Stimulated activated CD4-positive, alpha-beta T cell treated with anti-CD3 and anti-CD28 coated beads, Interleukin-4, amount 100 ng/mL, for 1 hour (primary cell): ENCODE data around the gene ATP13A3.

Experiments
- DNase-seq: peaks from one replicate; pipeline ENCODE4 v3.0.0-alpha.2; 2020

The ATP13A3 gene

GRCh38 chr3:194474675-194475074, 12.1 kb downstream of the ATP13A3 start:
- DNase-seq: no peak

DNA sequence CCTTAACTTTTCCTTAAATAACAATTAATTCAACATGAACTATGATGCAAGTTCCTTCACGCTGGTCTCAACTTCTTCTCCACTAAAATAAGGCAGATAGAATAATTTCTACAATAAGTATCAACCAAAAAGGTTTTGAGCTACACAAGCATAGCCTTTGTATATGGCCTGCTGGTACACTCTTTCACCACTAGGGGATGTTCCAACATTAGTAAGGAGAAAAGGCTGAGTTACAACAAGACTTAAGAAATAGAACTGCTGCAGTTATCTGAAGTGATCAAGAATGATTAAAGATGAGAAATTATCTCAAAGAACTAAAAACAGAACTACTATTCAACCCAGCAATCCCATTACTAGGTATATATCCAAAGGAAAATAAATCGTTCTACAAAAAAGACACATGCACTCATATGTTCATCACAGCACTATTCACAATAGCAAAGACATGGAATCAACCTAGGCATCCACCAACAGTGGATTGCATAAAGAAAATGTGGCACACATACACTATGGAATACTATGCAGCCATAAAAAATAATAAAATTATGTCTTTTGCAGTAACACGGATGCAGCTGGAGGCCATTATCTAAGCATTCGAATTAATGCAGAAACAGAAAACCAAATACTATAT, 14.4 kb downstream of the ATP13A3 start:
- DNase-seq: no peak

DNA sequence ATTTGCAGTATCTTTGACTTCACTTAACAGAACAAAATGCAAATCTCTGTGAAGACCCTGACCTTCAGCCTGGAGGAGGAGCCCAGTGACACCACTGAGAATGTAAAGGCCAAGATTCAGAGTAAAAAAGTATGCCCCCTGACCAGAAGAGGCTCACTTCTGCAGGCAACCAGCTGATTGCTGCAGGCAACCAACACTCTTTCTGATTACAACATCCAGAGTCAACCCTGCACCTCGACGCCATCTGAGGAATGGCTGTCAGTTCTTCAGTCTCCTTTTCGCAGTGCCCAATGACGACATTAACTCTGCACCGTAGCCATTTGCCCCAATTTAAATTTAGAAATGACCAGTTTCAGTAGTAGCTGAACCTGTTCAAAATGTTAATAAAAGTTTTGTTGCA, 14.9 kb downstream of the ATP13A3 start:
- DNase-seq: no peak

- no peak for DNase-seq
Measured at GRCh38 chr3:194470615-194471014, 16.2 kb downstream of the ATP13A3 start.

DNA sequence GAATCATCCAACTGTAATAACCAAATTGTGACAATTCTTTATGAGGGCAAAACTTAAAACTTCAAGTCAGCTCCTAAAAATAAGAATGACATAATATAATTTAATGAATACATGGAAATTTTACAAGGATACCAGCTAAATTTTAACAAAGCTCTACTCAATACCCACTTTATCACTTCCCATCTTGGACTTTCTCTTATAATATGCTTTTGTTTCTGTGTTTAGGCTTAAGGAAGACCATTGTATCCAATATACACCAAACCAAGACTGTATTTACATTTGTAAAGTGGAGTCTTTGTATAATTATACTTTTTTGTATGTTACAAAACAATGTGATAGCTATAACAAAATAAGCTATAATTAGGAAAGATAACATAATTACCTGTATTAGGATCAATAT, 16.8 kb downstream of the ATP13A3 start:
- DNase-seq: no peak

- DNase-seq: no peak
Measured at GRCh38 chr3:194468086-194468485, 18.7 kb downstream of the ATP13A3 start.

- no peak for DNase-seq
Measured at GRCh38 chr3:194466761-194467356, 19.9 kb downstream of the ATP13A3 start.

- DNase-seq: no peak
Measured at GRCh38 chr3:194465920-194466570, 20.8 kb downstream of the ATP13A3 start.

- no peak for DNase-seq
Measured at GRCh38 chr3:194465246-194465645, 21.6 kb downstream of the ATP13A3 start.

DNA sequence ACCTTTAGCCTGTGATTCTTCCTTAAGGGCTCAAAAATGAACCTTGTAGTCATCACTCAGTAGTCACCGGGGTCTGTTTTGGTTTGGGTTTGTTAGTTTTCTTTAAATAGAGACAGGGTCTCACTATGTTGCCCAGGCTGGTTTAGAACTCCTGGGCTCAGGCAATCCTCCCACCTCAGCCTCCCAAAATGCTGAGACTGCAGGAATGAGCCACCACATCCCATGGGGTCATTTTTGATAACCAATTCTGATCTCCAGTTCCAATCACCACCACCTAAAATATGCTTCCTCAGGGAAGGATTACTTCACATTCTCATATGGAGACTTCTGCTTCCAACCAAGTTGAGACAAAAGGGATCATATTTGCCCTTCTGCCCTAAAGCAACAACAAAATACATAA, 22.1 kb downstream of the ATP13A3 start:
- DNase-seq: no peak

GRCh38 chr3:194462936-194463335, 23.9 kb downstream of the ATP13A3 start:
- no peak for DNase-seq

GRCh38 chr3:194460566-194460965, 26.2 kb downstream of the ATP13A3 start:
- DNase-seq: no peak

- DNase-seq: no peak
Measured at GRCh38 chr3:194458131-194458530, 28.7 kb downstream of the ATP13A3 start.

GRCh38 chr3:194455481-194455880, 31.3 kb downstream of the ATP13A3 start:
- DNase-seq: no peak

- no peak for DNase-seq
Measured at GRCh38 chr3:194450341-194450740, 36.5 kb downstream of the ATP13A3 start.

- DNase-seq: no peak
Measured at GRCh38 chr3:194449913-194450312, 36.9 kb downstream of the ATP13A3 start.

GRCh38 chr3:194447657-194448056, 39.1 kb downstream of the ATP13A3 start:
- no peak for DNase-seq

DNA sequence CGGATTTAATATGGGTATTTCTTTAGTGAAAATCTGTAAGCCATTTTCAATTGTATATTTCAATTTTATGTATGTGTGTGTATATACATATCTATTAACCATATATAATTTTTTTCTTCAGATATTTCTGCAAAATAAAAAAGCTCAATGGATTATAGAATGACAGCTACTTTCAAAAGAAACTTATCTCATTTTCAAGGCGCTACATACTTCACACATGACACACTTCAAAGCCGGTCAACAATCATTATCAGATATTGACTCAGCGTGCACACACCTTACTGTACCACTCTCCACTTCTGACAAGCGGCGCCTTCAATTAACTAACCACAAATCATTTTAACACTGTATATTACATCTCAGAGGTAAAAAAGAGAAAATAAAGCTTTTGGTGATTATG, 39.6 kb downstream of the ATP13A3 start:
- no peak for DNase-seq

- no peak for DNase-seq
Measured at GRCh38 chr3:194446754-194447153, 40.0 kb downstream of the ATP13A3 start.

DNA sequence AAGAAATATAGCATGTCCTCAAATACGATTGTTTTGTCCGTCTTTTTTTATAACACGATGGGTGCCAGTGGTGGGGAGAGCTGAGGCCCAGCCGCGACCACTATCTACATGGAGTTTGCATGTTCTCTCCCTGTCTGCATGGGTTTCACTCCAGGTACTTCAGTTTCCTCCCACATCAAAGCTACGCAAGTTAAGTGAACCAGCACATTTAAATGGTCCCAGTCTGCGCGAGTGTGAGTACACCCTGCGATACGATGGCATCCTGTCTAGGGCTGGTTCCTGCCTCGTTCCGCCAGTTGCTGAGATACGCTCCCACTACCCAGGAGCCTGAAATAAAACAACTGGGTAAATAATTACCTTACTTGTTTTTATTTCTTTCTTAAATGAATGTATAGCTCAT, 40.6 kb downstream of the ATP13A3 start:
- no peak for DNase-seq

DNA sequence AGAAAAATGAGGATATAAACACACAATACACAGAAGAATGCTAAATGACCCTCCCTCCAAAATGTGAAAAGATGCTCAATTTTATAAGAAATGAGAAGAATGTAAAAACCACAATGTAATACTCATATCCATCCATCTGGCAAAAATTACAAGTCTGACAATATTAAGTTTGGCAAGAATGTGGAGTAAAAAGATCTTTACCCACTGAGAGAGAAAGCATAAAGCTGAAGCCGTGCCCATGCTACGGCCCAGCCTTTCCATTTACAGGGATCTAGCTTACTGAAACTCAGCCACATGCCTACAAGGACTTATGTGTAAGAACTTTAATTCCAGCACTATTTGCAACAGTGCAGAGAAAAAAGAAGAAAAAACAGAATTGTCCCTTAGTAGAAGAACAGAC, 42.9 kb downstream of the ATP13A3 start:
- no peak for DNase-seq

GRCh38 chr3:194440756-194441155, 46.0 kb downstream of the ATP13A3 start:
- DNase-seq: no peak

- no peak for DNase-seq
Measured at GRCh38 chr3:194439881-194440550, 46.8 kb downstream of the ATP13A3 start.

GRCh38 chr3:194434503-194434902, 52.3 kb downstream of the ATP13A3 start:
- DNase-seq: no peak
